HEK293 (cell line): ENCODE data around the gene SLC6A13.

Experiments
- CTCF ChIA-PET: fragments of 350-600 bp; formaldehyde crosslinking; extraction: SDS; loops from one replicate; lab custom pipeline; 2021; ENCODE audit warnings: antibody characterized with exemption; lab: Yijun Ruan, JAX
- POLR2A ChIA-PET: fragments of 300-600 bp; formaldehyde crosslinking; extraction: SDS; loops from one replicate; lab custom pipeline; 2020; ENCODE audit warnings: antibody characterized with exemption, inconsistent platforms; lab: Yijun Ruan, JAX
- H3K27ac ChIP-seq: fragments of 200-500 bp; sonication (Bioruptor generic); 2 replicates; pipeline ENCODE4 v1.5.1; 2014; ENCODE audit warnings: low read depth, low read length, control low read depth, inconsistent platforms; ENCODE audit errors: extremely low read depth
- H3K36me3 ChIP-seq, 2 experiments: fragments of 200-500 bp in 1 of 2; sonication (Bioruptor generic) in 1 of 2; 1 replicate in 1 of 2; 2 replicates in 1 of 2; pipeline ENCODE4 v1.5.1; 2014 to 2017; ENCODE audit warnings: inconsistent platforms in 2 of 2, low read length in 2 of 2; ENCODE audit not compliant: control insufficient read depth in 2 of 2, insufficient read depth in 1 of 2
- H3K4me1 ChIP-seq: fragments of 200-500 bp; sonication (Bioruptor generic); 2 replicates; pipeline ENCODE4 v1.5.1; 2014; ENCODE audit warnings: mild to moderate bottlenecking, low read length, inconsistent platforms; ENCODE audit not compliant: control insufficient read depth, insufficient read depth
- H3K4me3 ChIP-seq: 2 replicates; pipeline ENCODE4 v1.5.1; 2011; ENCODE audit warnings: low read depth, mild to moderate bottlenecking, control low read depth, low read length, moderate library complexity
- H3K9me3 ChIP-seq: fragments of 200-500 bp; sonication (Bioruptor generic); 2 replicates; pipeline ENCODE4 v1.5.1; 2014; ENCODE audit warnings: low read depth, low read length, inconsistent platforms; ENCODE audit not compliant: control insufficient read depth, insufficient read depth
- KLF16 ChIP-seq: fragments of 450-650 bp; formaldehyde crosslinking; IDR thresholded peaks from 2 replicates; pipeline ENCODE4 v1.5.1; 2017; ENCODE audit warnings: missing biosample characterization, missing genetic modification characterization
- KLF7 ChIP-seq: fragments of 450-650 bp; formaldehyde crosslinking; IDR thresholded peaks from 2 replicates; pipeline ENCODE4 v1.5.1; 2016; ENCODE audit warnings: missing biosample characterization, missing genetic modification characterization, borderline replicate concordance
- OSR2 ChIP-seq: fragments of 450-650 bp; formaldehyde crosslinking; IDR thresholded peaks from 2 replicates; pipeline ENCODE4 v1.5.1; 2016; ENCODE audit warnings: missing biosample characterization, missing genetic modification characterization
- PRDM1 ChIP-seq: fragments of 450-650 bp; formaldehyde crosslinking; IDR thresholded peaks from 2 replicates; pipeline ENCODE4; 2016; ENCODE audit warnings: missing biosample characterization, missing genetic modification characterization
- SP7 ChIP-seq: fragments of 450-650 bp; formaldehyde crosslinking; IDR thresholded peaks from 2 replicates; pipeline ENCODE4 v1.5.1; 2016; ENCODE audit warnings: missing biosample characterization, missing genetic modification characterization
- ZBTB1 ChIP-seq: fragments of 450-650 bp; formaldehyde crosslinking; IDR thresholded peaks from 2 replicates; pipeline ENCODE4 v1.5.1; 2016; ENCODE audit warnings: missing biosample characterization, missing genetic modification characterization
- ZBTB20 ChIP-seq: fragments of 450-650 bp; formaldehyde crosslinking; IDR thresholded peaks from 2 replicates; pipeline ENCODE4 v1.5.1; 2016; ENCODE audit warnings: missing biosample characterization, missing genetic modification characterization
- ZBTB7A ChIP-seq: fragments of 450-650 bp; formaldehyde crosslinking; IDR thresholded peaks from 2 replicates; pipeline ENCODE4 v1.5.1; 2016; ENCODE audit warnings: low read depth, missing biosample characterization, missing genetic modification characterization
- ZNF132 ChIP-seq: fragments of 450-650 bp; formaldehyde crosslinking; IDR thresholded peaks from 2 replicates; pipeline ENCODE4 v1.5.1; 2017; ENCODE audit warnings: missing biosample characterization, missing genetic modification characterization, borderline replicate concordance
- ZNF2 ChIP-seq: fragments of 450-650 bp; formaldehyde crosslinking; IDR thresholded peaks from 2 replicates; pipeline ENCODE4 v1.5.1; 2016; ENCODE audit warnings: missing biosample characterization, missing genetic modification characterization
- ZNF202 ChIP-seq: fragments of 450-650 bp; formaldehyde crosslinking; IDR thresholded peaks from 2 replicates; pipeline ENCODE4 v1.5.1; 2016; ENCODE audit warnings: missing biosample characterization, missing genetic modification characterization, borderline replicate concordance
- ZNF211 ChIP-seq: fragments of 450-650 bp; formaldehyde crosslinking; IDR thresholded peaks from 2 replicates; pipeline ENCODE4 v1.5.1; 2016; ENCODE audit warnings: low read depth, missing biosample characterization, missing genetic modification characterization
- ZNF366 ChIP-seq: fragments of 450-650 bp; formaldehyde crosslinking; conservative IDR thresholded peaks from 2 replicates; pipeline ENCODE4 v1.5.1; 2016; ENCODE audit warnings: missing biosample characterization, missing genetic modification characterization
- ZNF501 ChIP-seq: fragments of 450-650 bp; formaldehyde crosslinking; IDR thresholded peaks from 2 replicates; pipeline ENCODE4 v1.5.1; 2016; ENCODE audit warnings: missing biosample characterization, missing genetic modification characterization
- ZNF544 ChIP-seq: fragments of 450-650 bp; formaldehyde crosslinking; IDR thresholded peaks from 2 replicates; pipeline ENCODE4 v1.5.0; 2017; ENCODE audit warnings: missing biosample characterization, missing genetic modification characterization
- ZNF623 ChIP-seq: fragments of 450-650 bp; formaldehyde crosslinking; IDR thresholded peaks from 2 replicates; pipeline ENCODE4 v1.5.1; 2016; ENCODE audit warnings: missing biosample characterization, missing genetic modification characterization
- ZNF624 ChIP-seq: fragments of 450-650 bp; formaldehyde crosslinking; IDR thresholded peaks from 2 replicates; pipeline ENCODE4 v1.5.1; 2017; ENCODE audit warnings: missing biosample characterization, missing genetic modification characterization
- ZNF629 ChIP-seq: fragments of 450-650 bp; formaldehyde crosslinking; IDR thresholded peaks from 2 replicates; pipeline ENCODE4 v1.5.1; 2017; ENCODE audit warnings: missing biosample characterization, missing genetic modification characterization
- ZSCAN23 ChIP-seq: fragments of 450-650 bp; formaldehyde crosslinking; IDR thresholded peaks from 2 replicates; pipeline ENCODE4 v1.5.1; 2016; ENCODE audit warnings: missing biosample characterization, missing genetic modification characterization
- TF ChIP-seq, protein P1 (sequence below): fragments of 450-650 bp; formaldehyde crosslinking; IDR thresholded peaks from 2 replicates; pipeline ENCODE4 v1.5.1; 2016; ENCODE audit warnings: missing biosample characterization, missing genetic modification characterization
- TF ChIP-seq, protein P2 (sequence below): fragments of 450-650 bp; formaldehyde crosslinking; IDR thresholded peaks from 2 replicates; pipeline ENCODE4 v1.5.1; 2016; ENCODE audit warnings: missing biosample characterization, missing genetic modification characterization
- TF ChIP-seq, protein P3 (sequence below): fragments of 450-650 bp; formaldehyde crosslinking; IDR thresholded peaks from 2 replicates; pipeline ENCODE4 v1.5.1; 2016; ENCODE audit warnings: missing biosample characterization, missing genetic modification characterization
- TF ChIP-seq, protein P4 (sequence below): fragments of 450-650 bp; formaldehyde crosslinking; IDR thresholded peaks from 2 replicates; pipeline ENCODE4 v1.5.1; 2016; ENCODE audit warnings: missing biosample characterization, missing genetic modification characterization, low read depth

Gene SLC6A13

DNA sequence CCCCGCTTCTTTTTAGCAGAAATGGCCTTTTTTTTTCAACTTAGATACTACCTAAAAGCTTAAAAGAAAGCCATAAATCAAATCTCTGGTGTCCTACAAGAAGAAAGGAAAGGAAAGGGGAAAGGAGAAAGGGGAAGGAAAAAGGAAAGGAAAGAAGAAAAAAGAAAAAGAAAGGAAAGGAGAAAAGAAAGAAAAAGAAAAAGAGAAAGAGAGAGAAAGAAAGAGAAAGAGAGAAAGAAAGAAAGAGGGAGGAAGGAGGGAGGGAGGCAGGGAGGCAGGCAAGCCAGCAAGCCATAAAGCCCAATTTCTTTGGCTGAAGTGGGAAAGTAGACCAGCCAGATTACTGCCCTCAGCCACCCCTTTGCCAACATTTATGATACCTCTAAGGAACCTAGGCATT, 32.5 kb upstream of the SLC6A13 start:
- CTCF ChIA-PET, result no interaction called here
- Histone ChIP-seq H3K4me3 (no peak overlapping the region), H3K4me1 (no peaks in the 10 kb centered on the region)
- no peak for TF ChIP-seq ZNF623 (tag by site-specific recombination)
- peak; percentile 99 for TF ChIP-seq PRDM1
- TF ChIP-seq ZNF366 (tag by site-specific recombination), result peak; percentile 84
- TF ChIP-seq, all 188 proteins: peak for 2
- Histone ChIP-seq H3K9me3 (no peaks in the 10 kb centered on the region), H3K27ac (no peak overlapping the region), H3K36me3 (peaks cover 50 to 62% of the 10 kb centered on the region in 2 experiments)
- POLR2A ChIA-PET, result no interaction called here

DNA sequence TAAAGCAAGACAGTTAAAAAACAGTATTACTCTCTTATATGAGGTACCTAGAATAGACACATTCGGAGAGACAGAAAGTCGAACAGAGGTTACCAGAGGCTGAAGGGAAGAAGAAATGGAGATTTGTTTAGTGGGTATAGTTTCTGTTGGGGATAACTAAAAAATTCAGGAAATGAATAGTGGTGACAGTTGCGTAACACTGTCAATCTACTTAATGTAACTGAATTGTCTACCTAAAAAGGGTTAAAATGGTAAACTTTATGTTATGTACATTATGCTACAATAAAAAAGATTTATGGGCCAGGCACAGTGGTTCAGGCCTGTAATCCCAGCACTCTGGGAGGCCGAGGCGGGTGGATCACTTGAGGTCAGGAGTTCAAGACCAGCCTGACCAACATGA, 30.6 kb upstream of the SLC6A13 start:
- H3K9me3 ChIP-seq, result no peaks in the 10 kb centered on the region
- no peak overlapping the region for H3K4me3 ChIP-seq
- H3K36me3 ChIP-seq, result peaks cover 53 to 65% of the 10 kb centered on the region in 2 experiments
- no peaks in the 10 kb centered on the region for H3K4me1 ChIP-seq
- CTCF ChIA-PET, result interaction anchor here (0.7 to 1.2 kb wide), 2 partner anchors 70 to 149 kb away, joined by 3 read pairs; no protein-coding TSS in a partner anchor
- H3K27ac ChIP-seq, result no peak overlapping the region
- TF ChIP-seq ZNF629 (tag by site-specific recombination) (no peak), SP7 (tag by site-specific recombination) (no peak), ZSCAN23 (tag by site-specific recombination) (no peak), OSR2 (tag by site-specific recombination) (no peak)
- POLR2A ChIA-PET, result no interaction called here

DNA sequence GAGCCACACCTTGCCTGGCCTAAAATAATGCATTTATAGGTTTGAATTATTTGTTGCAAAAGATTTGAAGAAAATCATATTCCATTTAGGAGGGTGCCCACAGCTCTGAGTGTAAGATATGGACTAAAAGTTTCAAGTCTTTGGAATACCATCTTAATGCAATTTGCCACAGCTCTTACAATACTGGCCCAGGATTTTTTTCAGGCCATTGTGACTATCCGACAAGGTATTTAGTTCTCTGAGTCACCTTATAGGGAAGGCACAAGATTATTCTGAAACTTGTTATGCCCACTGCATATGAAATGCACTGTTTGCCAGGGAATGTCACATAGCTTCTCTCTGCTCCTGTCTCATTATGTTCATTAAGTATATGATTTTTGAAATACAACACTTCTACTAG, 29.6 kb upstream of the SLC6A13 start:
- TF ChIP-seq ZNF624 (tag by site-specific recombination) (no peak), ZNF544 (no peak), KLF7 (tag by site-specific recombination) (no peak), ZNF2 (tag by site-specific recombination) (no peak), ZBTB20 (tag by site-specific recombination) (no peak), KLF16 (tag by site-specific recombination) (no peak), ZNF202 (tag by site-specific recombination) (no peak), ZBTB1 (no peak), ZNF501 (tag by site-specific recombination) (no peak), ZNF132 (tag by site-specific recombination) (no peak), ZBTB7A (tag by site-specific recombination) (no peak), ZNF211 (no peak)
- TF ChIP-seq, protein P1, sequence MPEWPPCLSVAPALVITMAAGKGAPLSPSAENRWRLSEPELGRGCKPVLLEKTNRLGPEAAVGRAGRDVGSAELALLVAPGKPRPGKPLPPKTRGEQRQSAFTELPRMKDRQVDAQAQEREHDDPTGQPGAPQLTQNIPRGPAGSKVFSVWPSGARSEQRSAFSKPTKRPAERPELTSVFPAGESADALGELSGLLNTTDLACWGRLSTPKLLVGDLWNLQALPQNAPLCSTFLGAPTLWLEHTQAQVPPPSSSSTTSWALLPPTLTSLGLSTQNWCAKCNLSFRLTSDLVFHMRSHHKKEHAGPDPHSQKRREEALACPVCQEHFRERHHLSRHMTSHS (tag by site-specific recombination), result no peak
- TF ChIP-seq, protein P2, sequence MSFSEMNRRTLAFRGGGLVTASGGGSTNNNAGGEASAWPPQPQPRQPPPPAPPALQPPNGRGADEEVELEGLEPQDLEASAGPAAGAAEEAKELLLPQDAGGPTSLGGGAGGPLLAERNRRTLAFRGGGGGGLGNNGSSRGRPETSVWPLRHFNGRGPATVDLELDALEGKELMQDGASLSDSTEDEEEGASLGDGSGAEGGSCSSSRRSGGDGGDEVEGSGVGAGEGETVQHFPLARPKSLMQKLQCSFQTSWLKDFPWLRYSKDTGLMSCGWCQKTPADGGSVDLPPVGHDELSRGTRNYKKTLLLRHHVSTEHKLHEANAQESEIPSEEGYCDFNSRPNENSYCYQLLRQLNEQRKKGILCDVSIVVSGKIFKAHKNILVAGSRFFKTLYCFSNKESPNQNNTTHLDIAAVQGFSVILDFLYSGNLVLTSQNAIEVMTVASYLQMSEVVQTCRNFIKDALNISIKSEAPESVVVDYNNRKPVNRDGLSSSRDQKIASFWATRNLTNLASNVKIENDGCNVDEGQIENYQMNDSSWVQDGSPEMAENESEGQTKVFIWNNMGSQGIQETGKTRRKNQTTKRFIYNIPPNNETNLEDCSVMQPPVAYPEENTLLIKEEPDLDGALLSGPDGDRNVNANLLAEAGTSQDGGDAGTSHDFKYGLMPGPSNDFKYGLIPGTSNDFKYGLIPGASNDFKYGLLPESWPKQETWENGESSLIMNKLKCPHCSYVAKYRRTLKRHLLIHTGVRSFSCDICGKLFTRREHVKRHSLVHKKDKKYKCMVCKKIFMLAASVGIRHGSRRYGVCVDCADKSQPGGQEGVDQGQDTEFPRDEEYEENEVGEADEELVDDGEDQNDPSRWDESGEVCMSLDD (tag by site-specific recombination), result no peak
- TF ChIP-seq, protein P3, sequence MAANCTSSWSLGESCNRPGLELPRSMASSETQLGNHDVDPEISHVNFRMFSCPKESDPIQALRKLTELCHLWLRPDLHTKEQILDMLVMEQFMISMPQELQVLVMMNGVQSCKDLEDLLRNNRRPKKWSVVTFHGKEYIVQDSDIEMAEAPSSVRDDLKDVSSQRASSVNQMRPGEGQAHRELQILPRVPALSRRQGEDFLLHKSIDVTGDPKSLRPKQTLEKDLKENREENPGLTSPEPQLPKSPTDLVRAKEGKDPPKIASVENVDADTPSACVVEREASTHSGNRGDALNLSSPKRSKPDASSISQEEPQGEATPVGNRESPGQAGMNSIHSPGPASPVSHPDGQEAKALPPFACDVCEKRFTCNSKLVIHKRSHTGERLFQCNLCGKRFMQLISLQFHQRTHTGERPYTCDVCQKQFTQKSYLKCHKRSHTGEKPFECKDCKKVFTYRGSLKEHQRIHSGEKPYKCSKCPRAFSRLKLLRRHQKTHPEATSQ, result no peak
- TF ChIP-seq, protein P4, sequence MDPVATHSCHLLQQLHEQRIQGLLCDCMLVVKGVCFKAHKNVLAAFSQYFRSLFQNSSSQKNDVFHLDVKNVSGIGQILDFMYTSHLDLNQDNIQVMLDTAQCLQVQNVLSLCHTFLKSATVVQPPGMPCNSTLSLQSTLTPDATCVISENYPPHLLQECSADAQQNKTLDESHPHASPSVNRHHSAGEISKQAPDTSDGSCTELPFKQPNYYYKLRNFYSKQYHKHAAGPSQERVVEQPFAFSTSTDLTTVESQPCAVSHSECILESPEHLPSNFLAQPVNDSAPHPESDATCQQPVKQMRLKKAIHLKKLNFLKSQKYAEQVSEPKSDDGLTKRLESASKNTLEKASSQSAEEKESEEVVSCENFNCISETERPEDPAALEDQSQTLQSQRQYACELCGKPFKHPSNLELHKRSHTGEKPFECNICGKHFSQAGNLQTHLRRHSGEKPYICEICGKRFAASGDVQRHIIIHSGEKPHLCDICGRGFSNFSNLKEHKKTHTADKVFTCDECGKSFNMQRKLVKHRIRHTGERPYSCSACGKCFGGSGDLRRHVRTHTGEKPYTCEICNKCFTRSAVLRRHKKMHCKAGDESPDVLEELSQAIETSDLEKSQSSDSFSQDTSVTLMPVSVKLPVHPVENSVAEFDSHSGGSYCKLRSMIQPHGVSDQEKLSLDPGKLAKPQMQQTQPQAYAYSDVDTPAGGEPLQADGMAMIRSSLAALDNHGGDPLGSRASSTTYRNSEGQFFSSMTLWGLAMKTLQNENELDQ (tag by site-specific recombination), result no peak

More for the DNA sequence above, 29.6 kb upstream of the SLC6A13 start:
- Histone ChIP-seq H3K27ac (no peak overlapping the region), H3K4me1 (no peaks in the 10 kb centered on the region), H3K9me3 (no peaks in the 10 kb centered on the region), H3K36me3 (peaks cover 58 to 66% of the 10 kb centered on the region in 2 experiments), H3K4me3 (no peak overlapping the region)
- POLR2A ChIA-PET, result no interaction called here
- CTCF ChIA-PET, result no interaction called here
